Embryonic facial prominence (tissue), 1 donor: Measurements from ENCODE around the gene IL15.
"Not testable (repeated sequence)": the region's sequence is repeated elsewhere in the genome, so short reads cannot be mapped to it uniquely, and the experiment has no call there.

ENCODE experiments used
- DNase-seq: peaks from one replicate; pipeline ENCODE4 v3.0.0-alpha.2; 2016; ENCODE audit errors: extremely low spot score

Gene IL15, protein sequence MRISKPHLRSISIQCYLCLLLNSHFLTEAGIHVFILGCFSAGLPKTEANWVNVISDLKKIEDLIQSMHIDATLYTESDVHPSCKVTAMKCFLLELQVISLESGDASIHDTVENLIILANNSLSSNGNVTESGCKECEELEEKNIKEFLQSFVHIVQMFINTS

DNA sequence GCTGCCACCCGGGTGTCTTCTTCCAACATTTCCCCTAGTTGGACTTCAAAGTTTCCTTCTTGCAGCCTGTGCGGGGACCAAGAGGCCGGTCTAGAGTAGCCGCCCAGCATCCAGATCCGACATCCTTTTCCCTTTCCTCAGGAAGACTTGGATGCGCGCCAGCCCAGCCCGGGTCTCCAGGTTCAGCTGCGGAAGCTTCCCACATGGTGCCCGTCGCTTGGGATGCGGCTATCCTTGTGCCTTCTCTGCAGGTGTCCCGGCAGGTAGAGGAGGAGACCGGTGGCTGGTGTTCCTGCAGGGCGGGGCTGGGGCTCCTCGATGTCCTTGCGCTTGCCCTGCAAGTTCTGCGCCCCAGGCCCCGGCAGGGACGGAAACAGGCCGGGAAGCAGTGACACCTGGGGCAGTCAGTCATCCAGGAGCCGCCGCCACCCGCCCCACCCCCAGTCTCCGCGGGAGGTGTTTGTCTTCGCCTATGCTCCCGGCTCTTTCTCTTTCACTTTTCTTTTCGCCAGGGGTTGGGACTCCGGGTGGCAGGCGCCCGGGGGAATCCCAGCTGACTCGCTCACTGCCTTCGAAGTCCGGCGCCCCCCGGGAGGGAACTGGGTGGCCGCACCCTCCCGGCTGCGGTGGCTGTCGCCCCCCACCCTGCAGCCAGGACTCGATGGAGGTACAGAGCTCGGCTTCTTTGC is at the start of gene IL15:
Gene IL15, plus strand, starts transcription at position 502 of the 689 bp plus-strand sequence. CDS start 82,882 bp downstream, outside the sequence.
- DNase-seq: no peak

DNA sequence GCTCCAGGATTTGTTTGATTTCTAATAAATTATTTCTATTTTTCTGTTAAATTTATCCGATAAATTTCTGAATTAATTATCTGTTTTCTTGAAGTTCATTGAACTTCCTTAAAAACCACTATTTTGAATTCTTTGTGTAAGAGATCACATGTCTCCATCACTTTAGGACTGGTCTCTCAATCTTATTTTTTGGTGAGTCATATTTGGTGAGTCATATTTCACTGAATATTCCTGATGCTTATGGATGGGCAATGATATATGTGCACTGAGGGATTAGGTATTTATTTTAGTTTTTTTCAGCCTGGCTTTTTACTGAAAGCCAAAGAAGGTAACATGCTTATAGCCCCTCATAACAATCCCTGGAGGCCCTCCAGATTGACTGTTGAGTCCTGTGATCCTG is 48.5 kb upstream of the IL15 start:
- no peak for DNase-seq

DNA sequence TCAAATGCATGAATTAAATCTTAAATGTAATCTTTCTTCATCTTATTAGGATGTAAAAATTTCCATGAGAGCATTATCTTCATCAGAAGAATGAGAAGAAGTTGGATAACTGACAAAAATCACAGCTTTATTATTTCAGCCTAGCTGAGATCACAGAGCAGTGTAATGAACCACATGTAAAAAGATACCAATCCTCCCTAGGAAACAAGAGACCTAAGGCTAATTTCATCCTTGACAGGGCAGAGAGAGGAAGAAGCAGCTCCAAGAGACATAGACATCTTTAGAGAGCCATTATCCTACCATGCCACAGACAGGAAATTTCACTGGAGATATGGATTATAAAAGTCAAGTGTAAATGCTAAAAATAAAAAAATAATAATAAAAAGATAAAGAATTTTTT is 40.9 kb upstream of the IL15 start:
- DNase-seq: no peak

DNA sequence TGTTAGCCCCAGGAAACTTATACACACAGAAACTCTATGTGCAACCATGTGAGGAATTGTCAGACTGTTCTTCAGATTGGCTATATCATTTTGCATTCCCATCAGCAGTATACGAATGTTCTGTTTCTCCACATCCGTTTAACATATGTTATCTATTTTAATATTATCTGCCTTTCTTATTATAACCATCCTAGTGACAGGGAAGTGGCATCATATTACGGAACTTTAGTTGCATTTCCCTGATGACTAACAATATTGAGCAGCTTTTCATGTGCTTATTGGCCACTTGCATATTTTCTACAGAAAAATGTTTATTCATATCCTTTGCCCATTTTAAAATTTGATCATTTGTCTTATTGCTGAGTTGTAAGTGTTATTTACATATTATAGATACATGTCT is 36.5 kb upstream of the IL15 start:
- no peak for DNase-seq

DNA sequence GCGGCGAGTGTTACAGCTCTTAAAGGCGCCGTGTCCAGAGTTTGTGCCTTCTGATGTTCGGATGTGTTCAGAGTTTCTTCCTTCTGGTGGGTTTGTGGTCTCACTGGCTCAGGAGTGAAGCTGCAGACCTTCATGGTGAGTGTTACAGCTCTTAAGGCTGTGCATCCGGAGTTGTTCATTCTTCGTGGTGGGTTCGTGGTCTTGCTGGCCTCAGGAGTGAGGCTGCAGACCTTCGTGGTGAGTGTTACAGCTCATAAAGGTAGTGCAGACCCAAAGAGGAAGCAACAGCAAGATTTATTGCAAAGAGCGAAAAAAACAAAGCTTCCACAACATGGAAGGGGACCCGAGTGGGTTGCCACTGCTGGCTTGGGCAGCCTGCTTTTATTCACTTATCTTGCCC is 31.7 kb upstream of the IL15 start:
- not testable (repeated sequence) for DNase-seq

DNA sequence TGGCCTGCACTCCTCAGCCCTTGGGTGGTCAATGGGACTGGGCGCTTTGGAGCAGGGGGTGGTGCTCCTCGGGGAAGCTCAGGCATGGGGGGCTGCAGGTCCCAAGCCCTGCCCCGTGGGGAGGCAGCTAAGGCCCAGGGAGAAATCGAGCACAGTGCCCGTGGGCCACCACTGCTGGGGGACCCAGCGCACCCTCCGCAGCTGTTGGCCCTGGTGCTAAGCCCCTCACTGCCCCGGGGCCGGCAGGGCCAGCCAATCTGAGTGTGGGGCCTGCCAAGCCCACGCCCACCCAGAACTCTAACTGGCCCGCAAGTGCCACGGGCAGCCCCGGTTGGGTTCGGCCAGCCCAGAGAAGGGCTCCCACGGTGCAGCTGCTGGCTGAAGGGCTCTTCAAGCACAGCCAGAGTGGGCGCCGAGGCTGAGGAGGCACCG is 30.9 kb upstream of the IL15 start:
- no peak for DNase-seq

DNA sequence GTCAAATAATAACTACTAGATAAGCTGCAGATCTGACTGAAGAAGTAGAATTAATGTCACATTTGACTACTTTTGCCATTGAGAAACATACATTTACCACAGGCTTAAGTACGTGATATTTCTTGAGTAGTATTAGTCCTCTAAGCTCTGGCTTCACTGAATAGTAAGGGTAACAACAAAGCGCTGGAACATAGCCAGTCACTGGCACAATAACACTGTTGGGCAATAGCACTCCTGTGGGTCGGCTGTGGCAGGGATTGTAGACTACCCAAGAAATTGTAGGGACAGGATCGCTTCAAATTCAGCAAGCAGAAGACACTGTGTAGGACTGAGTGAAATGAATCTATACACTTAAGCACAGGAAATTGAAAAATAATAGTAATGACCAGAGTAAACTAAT is 27.1 kb upstream of the IL15 start:
- DNase-seq: no peak

DNA sequence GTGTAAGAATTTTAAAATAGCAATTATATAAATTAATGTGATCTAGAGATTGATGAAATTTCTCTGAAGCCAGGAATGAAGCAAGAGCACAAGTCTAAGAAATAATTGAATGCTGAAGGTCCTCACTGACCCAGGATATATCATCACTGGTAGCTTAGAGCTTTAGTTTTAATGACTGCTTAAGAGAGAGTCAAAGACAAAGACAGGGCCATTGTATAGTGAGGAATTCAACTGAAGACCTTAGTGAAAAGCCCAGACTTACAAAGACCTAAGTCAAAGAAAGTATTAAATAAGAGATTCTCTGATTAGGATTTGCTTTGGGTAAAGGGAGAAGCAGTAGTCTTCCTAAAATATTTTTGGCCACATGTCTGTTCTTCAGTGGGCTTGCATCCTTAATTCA is 26.0 kb upstream of the IL15 start:
- no peak for DNase-seq

DNA sequence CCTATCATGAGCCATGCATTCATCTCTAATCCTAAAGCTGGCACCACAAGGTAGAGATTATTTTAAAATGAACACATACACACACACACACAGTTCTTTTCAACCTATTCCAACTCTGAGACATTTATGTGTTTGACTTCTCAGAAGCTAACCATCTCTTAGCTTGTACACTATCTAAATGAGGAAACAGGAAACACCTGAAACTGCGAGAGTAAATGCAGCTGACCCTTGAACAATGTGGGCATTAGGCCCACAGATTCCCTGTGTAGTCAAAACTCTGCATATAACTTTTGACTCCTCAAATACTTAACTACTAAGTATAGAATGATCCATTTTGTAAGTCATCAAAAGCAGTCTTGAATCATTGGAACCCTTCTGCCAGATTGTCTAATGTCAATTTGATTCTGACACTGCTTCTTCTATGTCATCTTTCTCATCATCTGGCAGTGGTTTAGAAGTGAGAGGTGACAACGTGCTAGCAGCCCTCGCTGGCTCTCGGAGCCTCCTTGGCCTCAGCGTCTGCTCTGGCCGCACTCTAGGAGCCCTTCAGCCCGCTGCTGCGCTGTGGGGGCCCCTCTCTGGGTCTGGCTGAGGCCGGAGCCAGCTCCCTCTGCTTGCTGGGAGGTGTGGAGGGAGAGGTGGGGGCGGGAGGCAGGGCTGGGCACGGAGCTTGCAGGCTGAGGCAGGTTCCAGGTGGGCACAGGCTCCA is 21.4 kb upstream of the IL15 start:
- DNase-seq: no peak

DNA sequence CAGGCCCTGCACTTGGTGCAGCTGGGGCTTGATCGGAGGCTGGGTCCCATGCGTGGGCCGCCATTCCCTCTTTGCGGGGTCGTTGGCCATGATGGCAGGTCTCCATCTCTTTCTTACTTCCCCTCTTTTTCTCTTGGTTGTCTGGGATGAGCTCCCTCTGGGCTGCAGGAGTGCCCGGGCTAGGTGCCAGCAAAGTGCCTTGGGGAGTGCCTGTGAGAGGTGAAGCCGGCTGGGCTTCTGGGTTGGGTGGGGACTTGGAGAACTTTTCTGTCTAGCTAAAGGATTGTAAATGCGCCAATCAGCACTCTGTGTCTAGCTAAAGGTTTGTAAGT is 20.8 kb upstream of the IL15 start:
- DNase-seq: not testable (repeated sequence)

DNA sequence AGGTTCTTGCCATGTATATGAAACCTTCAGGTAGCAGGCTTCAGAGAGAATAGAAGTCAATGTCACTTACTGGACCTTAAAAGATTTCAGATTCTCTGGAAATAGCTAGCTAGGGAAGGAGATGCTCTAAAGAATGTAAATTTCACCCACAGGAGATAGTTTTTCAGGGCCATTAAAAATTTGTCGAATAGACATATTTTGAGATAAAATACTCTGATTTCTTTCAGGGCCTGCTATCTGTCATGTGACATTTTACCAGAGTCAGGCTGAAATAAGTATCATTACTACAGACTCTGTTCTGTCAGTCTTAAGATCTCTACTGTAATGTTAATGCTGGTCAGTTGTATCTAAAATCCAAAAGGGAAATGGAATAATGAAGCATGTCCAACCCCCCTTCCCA is 15.7 kb upstream of the IL15 start:
- DNase-seq: no peak

DNA sequence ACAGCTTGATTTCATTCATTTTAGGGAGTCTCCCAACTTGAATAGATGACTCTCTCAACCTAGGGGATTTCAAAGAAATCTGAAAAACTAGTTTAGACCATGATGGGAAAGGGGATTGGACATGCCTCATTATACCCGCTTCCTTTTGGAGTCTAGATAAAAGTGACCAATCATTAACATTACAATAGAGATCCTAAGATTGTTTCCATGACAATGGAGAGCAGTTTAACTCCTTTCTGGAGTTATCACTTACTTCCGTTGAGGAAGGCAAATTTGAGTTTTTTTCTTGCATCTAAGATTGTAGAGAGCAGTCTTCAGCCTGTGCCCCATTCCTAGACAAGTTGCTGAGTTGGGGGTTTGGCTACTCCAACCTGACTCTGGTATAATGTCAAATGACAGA is 11.4 kb upstream of the IL15 start:
- no peak for DNase-seq

DNA sequence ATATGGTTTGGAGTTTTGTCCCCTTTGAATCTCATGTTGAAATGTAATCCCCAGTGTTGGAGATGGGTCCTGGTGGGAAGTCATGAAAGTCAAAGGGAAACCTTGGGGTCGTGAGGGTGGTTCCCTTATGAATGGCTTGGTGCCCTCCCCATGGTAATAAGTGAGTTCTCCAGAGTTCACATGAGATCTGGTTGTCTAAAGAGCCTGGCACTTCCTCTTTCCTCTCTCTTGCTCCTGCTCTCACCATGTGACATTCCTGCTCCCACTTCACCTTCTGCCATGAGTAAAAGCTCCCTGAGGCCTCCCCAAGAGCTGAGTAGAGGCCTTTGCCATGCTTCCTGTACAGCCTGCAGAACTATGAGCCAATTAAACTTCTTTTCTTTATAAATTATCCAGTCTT is 5.5 kb upstream of the IL15 start:
- no peak for DNase-seq

DNA sequence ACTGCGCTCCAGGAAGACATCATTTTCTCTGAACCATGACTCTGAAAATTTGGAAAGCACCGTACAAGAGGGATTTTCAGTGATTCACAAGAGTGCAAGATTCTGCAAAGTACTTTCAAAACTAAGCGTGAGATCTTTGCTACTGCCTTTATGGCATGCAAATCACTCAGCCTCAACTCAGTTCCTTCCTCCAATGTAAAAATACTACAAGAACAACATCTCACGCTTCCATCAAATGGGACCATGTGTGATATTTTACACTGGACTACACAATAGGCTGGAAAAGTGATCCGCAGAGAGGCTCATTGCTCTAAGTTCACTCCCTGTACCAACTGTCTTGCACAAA is 674 bp upstream of the IL15 start:
- no peak for DNase-seq

DNA sequence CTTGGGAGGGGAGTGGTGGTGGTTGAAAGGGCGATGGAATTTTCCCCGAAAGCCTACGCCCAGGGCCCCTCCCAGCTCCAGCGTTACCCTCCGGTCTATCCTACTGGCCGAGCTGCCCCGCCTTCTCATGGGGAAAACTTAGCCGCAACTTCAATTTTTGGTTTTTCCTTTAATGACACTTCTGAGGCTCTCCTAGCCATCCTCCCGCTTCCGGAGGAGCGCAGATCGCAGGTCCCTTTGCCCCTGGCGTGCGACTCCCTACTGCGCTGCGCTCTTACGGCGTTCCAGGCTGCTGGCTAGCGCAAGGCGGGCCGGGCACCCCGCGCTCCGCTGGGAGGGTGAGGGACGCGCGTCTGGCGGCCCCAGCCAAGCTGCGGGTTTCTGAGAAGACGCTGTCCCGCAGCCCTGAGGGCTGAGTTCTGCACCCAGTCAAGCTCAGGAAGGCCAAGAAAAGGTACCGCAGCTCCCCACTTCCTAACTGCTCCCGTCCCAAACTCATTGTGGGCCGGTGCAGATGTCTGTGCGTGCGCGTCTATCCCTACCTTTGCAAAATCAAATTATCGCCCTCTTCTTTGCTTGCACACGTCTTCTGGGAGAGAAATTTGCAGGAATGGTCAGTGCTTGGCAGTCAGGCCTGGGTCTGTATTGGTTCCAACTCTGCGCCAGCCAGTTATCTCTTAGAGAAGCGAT is 533 bp downstream of the IL15 start:
- DNase-seq: no peak

DNA sequence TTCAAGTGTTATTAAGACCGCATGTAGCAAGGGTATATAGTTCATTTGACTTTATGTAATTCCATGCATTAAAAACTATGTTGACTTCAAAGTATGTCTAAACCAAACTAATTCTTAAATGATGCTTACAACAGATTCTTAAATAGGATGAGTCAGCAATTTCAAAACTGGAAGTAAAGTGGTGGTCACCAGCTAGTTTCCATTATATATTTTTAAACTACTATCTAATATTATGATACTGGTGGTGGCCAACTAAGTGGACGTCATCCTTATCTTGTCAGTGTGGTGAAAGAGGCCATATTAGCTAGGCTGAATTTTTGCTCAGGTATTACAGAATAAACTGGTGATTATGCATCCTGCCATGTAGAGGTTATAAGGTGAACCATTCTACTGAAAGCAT is 1.2 kb downstream of the IL15 start:
- DNase-seq: no peak

DNA sequence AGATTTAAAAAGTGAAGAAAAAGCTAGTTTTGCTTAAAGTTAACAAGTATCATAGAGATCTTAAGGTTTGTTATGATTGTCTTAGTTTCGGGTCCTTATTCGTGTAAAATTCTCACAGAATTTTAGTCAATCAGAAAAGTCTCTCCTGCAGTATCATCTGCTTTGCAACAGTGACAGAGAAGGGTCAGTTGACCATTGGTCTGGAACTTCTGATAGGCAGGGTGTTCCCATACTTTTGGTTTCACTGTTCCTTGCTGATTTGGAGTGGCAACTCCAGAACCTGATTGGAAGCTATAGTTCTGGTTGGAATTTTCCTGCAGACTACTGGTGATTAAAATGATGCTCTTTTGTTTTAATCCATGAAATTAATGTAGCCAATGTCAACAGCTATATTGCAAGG is 1.8 kb downstream of the IL15 start:
- DNase-seq: no peak

DNA sequence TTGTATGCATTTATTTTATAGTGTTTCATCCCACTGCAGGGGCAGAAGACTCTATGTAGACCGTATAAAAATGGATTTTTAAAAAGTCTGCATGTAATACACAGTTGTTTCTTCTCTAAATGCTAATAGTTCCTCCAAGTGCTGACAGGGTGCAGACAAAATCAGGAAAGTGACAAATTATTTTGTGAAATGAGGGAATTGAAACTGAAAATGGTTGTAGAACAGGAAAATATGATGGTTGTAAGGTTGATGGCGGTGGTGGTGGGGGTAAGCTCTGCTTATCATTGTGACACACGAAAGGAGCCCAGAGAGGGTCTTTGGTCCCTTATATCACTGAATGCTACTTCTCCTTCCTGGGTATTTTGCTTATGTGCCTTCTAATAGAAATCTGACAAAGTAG is 4.3 kb downstream of the IL15 start:
- DNase-seq: no peak

DNA sequence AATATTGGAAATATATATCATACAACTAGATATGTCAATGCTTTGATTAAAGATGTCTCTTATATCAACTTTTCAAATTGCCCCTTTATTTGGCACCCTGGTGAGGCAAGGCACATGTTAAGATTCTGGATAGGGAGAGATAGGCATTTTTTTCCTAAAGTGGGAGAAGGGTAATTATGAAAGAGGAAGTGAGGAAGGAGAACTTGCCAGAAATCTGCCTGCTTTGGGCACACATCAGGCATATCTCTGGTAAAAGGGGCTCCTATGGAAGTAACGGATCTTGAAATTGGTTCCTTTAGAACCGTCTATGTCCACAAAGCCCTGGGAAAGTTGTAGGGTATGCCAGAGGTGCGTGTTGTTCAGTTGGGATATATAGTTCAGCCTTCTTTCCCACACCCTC is 5.7 kb downstream of the IL15 start:
- DNase-seq: no peak

DNA sequence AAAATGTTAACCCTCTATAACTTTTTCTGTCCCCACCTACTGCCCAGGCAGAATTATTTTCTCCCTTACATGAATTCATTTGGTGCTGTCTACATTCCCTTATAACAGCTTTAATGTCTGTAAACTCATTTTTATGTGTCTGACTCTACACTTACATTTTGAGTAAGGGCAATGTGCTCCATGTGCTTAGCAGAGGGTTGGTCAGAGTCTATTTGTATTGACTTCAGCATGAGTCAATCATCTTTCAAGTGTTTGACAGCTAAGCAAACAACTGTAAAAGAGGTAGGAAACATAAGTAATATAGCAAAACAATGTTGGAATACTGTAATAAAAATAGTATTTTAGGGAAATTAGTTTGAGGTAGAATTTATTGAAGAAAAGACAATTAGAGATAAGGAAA is 6.3 kb downstream of the IL15 start:
- no peak for DNase-seq

DNA sequence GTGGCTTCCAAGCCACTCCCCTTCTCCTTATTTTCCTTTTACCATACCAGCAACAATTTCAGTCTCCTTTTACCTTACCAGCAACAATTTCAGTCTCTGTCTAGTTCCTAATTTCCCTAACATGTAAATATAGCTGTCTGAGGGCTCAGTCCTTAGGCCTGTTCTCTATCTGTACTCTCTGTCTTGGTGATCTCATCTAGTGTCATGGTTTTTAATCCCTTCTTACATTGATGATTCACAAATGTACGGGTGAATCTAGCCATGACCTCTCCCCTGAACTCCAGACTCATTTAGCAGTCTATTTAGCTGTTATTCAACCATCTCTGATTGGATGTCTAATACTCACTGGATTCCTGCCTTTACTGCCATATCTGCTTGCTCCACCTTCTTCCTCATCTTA is 7.2 kb downstream of the IL15 start:
- DNase-seq: no peak

DNA sequence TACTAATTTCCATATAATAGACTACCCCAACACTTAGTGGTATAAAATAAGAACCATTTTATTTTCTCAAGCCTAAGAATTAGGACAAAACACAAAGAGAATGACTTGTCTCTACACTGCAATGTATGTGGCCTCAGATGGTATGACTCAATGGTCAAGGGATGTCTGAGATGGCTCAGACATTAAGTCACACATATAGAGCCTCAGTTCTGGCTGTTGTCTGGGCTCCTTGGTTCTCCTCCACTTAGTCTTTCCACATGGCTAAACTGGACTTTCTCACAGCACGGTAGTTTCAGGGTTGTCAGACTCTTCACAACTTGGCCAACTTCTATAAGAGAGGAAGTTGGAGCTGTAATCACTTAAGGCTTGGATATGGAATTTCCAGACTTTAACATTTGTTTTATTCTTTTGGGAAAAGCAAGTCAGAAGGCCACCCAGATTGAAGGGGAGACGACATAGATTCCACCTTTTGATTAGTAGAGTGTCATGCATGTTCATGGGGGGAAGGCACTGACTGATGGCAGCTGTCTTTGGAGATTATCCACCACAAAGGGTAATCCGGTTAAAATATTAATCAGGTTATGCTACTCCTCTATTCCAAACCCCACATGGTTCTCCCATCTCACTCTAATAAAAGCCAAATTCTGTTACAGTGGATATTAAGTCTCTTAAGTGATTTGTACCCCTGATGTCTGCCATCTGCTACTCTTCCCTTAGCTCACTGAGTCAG is 9.4 kb downstream of the IL15 start:
- DNase-seq: no peak
